HG03442 (cell line): ENCODE measurements around the gene AGAP3.

ENCODE experiments used
- ATAC-seq: cut with Tn5 transposase; IDR thresholded peaks from one replicate; pipeline ENCODE4 v1.9.1; 2021; ENCODE audit warnings: mild to moderate bottlenecking, moderate library complexity; ENCODE audit not compliant: unreplicated experiment

The AGAP3 gene

DNA sequence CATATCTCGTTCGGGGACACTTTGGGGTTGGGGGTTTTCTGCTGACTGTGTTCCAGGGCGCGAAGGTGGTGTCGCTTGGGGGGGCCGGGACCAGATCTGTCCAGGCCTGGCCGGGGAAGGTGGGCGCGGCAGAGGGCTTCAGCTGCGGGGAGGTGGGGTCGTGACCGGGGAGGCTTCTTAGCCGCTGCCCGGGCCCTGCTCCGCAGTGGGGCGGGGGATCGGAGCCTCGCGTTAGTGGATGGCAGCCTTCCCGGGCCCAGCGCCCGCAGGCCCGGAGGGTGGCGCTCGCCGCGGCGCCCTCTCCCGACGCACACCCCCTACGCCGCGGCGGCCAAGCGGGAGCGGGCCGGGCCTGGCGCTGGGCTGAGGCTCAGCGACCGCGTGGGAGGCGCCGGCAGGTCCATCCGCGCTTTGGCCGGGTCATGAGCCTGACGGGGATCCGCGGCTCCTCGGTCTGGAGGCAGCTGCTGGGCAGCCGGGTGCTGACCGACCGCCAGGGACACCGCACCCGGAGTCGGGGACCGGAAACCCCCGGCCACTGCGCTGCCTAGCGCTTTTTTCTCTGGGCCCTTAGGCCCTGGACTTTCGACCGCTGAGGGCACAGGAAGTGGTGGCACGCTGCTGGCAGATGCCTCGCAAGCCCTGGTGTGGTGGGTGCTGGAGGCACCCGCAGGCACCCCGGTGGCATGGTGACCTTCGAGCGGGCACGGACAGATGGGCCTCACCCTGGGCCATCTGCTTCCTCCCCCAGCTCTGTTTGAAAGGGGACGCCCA lies 1.2 kb downstream of the AGAP3 start:
- no peak for ATAC-seq

- no peak for ATAC-seq
Measured at GRCh38 chr7:151088019-151088855, 2.0 kb downstream of the AGAP3 start.

- ATAC-seq: no peak
Measured at GRCh38 chr7:151088856-151089699, 2.8 kb downstream of the AGAP3 start.

DNA sequence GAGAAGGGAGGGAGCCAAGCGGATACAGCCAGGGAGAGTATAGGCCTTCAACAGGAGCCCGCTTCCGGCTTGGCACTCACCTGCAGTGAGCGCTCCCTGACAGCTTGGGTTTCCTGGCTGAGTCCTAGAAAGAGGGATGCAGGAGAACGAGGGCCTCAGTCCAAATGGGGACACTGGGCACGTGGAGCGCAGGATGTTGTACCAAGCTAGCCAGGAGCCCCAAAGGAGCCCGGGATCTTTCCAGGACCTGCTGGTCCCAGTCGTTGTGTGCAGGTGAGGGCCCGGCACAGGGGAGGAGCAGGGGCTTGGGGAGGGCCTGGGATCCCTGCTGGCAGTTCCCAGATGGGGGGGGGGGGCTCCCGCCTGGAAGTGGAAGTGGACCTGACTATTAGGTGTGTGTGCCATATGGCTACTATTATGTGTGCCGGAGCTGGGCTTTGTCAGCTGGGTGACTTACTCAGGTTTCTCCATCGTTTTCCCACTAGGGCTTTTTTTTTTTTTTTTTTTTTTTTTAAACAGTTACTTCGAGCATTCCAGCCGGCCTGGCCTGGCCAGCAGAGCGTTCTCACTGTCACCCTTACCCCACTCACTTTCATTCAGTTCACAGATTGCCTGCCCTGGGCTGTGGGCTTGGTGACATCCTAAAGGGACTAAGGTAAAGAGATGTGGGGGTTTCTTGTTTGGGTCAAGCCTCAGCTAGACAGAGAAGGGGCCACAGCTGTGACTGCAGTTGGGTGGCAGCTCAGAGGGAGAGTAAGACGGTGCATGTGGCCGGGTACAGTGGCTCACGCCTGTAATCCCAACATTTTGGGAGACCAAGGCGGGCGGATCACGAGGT lies 3.8 kb downstream of the AGAP3 start:
- ATAC-seq: no peak

- ATAC-seq: no peak
Measured at GRCh38 chr7:151091003-151091402, 4.7 kb downstream of the AGAP3 start.

DNA sequence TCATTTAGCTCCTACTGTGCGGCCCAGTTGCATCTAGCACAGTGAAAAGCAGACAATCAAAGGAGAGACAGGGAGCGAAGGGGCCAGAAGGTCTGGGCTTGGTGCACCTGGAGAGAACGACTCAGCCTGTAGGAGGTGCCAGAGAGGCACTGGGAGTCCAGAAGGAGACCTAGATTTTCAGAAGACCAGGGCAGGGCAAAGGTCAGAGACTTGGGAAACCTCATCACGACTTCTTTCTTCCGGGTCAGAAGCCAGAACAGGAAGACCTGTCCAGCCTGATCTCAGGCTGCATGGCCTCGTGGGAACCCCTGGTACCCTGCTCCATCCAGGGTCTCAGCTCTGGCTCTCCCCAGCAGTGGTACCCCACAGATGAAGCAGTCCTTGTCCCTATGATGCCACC lies 5.2 kb downstream of the AGAP3 start:
- ATAC-seq: no peak

DNA sequence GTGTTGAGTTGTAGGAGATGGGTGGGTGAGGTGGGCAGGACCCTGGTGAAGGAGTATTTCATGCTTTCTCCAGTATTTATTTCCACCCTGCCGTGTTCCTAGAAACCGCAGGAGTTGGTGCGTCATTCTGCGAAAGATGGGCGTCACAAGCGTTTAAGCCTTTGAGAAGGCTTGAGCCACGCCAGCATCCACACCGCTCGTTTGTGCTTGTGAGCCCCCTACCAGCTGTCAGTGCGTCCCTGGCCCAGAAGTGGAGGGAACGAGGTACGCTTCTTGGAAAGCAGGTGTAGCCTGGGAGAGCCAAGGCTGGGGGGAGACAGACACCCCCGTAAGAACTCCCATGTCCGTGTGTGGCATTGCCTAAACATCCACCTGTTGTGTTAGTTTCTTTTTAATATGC lies 5.7 kb downstream of the AGAP3 start:
- ATAC-seq: no peak

- ATAC-seq: no peak
Measured at GRCh38 chr7:151093748-151094147, 7.5 kb downstream of the AGAP3 start.

DNA sequence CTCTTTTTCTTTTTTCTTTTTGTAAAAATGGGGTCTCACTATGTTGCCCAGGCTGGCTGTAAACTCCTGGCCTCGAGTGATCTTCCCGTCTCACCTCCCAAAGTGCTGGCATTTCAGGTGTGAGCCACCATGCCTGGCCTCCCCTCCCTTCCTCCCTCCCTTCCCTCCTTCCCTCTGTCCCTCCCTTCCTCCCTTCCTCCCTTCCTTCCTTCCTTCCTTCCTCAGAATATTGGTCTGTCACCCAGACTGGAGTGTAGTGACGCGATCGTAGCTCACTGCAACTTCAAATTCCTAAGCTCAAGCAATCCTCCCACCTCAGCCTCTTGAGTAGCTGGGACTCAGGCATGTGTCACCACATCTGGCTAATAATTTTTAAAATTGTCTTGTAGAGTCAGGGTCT lies 8.4 kb downstream of the AGAP3 start:
- no peak for ATAC-seq

DNA sequence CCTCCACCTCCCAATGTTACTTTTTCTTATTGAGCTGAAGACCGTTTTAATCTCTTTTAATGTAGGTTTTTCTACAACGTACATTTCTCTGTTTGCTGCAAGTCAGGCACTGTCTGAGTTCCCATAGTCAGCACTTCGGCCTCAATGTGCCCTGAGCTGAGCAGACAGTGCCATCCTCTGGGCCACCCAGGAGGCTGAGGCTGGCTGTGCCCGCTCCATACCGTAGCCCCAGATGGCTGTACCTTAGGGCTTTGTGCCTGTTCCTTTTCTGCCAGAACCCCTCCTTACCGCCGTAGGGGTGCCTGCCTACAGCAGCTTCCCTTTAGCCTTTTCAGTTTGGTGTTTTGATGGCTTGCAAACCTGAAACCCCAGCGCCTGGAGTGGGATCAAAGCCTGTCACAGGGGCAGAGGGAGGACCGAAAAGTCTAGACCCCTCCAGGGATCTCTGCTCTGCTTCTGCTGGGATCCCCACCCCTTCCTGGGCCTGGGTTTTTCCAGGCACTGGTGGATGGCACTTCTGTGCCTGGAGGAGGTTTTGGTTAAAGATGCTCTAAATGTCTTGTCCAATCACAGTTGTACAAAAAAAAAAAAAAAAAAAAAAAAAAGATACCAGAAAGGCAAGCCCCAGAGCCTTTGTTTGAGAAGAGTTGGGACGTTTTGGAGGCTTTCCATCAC lies 9.0 kb downstream of the AGAP3 start:
- no peak for ATAC-seq

DNA sequence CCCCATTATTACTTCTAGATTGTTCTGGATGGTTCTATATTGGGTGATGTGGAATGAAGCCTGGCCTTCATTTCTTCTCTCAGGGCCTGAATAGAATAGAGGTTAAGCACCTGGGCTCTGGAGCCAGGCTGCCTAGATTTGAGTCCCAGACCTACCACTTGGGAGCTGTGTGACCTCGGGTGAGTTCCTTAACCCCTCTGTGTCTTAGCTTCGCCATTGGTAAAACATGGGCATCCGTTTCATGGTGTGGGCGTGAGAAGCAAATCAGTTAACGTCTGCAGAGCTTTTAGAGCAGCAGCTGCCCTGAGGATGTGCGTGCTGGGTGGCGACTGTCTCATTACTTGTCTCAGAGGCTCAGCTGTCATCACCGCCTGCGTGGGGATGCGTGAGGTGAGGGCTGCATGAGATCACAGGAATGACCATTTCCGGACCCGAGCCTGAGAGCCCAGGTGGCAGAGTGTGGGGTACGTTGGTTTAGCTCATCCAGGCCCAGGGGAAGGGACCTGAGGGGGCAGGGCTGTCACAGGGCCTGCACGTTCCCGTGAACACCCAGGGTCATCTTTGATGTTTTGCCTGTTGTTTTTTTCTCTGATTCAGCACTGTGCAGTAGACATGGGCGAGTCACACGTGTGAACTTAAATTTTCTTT lies 9.7 kb downstream of the AGAP3 start:
- no peak for ATAC-seq

DNA sequence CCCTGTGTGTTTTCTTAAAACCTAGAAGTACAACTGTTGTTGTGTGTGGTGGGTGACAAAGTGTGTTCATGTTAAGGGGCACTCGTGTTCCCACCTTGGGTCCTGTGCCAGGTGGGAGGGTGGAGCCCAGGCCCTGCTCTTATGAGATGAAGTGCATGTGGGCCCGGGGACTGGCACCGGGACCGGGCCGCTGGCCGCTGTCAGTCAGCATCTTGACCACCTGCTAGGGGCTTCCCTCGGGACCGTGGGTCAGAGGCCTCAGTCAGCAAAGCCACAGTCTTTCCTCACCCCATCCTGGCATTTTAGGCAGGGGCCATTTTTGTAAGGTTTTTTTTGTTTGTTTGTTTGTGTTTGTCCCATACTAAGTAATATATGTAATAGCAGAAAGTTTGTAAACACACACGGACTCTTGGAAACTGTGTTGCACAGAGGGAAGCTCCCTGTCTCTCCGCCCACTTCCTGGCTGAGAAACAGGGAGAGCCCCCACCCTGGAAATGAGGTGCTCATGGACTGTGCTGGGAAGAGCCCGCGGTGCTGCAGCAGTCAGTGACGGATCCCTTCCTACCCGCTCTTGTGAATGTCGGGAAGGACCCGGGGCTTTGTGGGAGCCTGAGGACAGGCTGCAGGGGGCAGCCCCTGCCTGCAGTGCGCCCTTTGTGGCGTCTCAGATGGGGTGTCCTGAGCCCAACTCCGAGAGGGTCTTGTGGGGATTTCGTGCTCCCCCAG lies 13.4 kb downstream of the AGAP3 start:
- no peak for ATAC-seq

DNA sequence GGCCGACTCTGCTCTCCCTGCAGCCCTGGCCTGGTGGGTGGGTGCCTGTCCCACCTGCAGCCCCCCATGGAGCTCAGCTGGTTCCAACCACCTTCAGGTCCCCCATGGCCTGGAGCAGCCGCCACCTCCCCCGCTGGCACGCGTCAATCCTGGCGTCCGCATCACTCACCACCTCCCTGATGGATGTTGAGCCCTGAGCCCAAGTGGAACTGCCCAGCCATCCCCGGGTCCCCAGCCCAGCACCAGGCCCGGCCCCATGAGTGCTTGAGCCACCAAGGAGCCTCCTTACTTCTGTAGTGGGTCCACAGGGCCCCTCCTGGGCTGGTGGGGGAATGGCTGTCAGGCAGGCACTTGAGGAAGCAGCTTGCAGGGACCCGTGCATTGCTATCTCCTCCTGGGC lies 14.6 kb downstream of the AGAP3 start:
- no peak for ATAC-seq

DNA sequence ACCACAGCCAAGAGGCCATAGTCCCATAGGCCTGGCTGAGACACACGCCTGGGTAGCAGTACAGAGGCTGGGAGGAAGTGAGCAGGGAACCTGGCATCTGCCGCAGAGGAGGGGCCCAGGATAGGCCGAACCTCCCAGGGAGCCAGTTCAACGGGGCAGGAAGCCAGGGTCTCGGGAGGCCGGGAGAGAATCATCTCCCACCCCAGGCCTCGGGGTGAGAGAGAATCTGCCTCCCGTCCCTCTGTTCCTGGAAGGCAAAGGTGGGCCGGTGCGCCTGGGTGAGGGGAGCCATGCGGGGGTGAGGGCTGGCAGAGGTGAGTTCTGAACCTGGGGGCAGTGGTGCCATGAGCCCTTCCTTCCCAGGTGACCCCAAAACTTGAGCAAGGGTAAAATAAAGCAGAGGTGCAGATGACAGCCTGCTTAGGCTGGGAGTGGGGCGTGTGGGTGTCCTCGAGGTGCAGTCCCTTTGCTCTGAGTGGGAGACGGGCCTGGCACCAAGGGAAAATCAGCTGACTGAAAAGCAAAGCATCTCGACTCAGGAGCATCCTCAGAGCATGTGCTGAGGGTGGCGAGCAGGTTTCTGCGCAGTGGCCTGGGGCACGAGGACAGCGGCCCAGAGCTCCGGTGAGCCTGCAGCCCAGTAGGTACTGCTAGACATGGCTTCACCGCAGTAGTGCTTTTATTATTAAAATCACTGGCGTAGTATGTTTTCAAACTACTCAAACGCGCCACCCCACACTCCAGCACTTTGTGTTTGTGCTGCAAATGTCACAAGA lies 15.5 kb downstream of the AGAP3 start:
- ATAC-seq: no peak

DNA sequence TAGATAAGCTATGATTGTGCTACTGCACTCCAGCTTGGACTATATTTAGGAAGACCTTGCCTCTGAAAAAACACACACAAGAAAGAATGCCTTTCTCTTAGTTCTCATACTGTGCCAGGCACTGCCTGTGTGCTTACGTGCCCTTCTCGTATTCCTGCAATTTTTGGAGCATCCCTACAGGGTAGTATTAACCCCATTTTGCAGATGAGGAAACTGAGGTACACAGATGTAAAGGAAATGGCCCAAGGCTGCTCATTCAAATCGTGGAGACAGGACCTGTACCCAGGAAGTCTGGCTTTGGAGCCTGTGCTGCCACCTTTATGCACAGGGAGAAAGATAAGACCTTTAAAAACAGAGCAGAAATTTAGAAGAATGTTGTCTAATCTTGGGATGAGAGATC lies 16.7 kb downstream of the AGAP3 start:
- no peak for ATAC-seq

GRCh38 chr7:151103973-151104372 lies 17.7 kb downstream of the AGAP3 start:
- no peak for ATAC-seq

DNA sequence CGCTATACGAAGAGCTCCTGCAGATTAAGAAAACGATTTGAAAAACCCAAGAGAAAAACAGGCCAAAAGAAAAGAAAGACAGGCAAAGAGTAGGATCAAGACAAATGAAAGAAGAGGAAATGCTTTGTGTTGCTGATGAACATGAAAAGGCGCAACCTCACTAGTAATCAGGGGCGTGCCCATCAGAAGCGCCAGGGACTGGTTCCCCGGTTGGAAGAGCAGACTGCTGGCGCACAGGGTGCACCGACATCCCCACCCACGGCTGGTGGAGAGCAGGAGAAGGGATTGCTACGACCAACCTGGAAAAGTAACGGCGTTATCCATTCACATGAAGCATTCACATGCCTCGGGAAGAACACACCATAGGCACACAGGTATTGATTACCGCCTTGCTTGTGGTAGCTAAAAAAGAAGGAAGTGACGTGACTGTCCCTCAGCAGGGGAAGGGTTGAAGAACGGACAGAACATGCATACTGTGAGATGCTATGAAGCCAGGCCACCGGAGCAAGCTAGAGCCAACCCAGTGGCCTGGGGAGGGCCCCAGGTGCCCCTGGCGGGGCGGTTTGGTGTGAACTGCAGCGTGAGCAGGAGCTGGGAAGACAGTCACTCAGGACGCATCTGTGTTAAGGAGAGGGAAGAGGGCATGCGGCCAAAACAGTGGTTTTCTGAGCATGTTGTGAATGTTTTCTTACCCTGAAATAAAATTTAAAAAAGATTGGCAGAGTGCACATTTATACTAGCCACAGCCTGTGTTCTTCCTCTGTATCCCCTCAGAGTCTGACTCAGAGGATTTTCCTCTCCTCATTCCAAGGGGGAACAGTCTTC lies 18.3 kb downstream of the AGAP3 start:
- ATAC-seq: no peak
